GM19025 (cell line): ENCODE results near the gene CLK1.
"Not testable (repeated sequence)": the region's sequence is repeated elsewhere in the genome, so short reads cannot be mapped to it uniquely, and the experiment has no call there.

Experiments used
- ATAC-seq: cut with Tn5 transposase; IDR thresholded peaks from one replicate; pipeline ENCODE4 v1.9.1; 2021; ENCODE audit warnings: mild to moderate bottlenecking, low read depth, moderate library complexity; ENCODE audit not compliant: unreplicated experiment

The CLK1 gene

DNA sequence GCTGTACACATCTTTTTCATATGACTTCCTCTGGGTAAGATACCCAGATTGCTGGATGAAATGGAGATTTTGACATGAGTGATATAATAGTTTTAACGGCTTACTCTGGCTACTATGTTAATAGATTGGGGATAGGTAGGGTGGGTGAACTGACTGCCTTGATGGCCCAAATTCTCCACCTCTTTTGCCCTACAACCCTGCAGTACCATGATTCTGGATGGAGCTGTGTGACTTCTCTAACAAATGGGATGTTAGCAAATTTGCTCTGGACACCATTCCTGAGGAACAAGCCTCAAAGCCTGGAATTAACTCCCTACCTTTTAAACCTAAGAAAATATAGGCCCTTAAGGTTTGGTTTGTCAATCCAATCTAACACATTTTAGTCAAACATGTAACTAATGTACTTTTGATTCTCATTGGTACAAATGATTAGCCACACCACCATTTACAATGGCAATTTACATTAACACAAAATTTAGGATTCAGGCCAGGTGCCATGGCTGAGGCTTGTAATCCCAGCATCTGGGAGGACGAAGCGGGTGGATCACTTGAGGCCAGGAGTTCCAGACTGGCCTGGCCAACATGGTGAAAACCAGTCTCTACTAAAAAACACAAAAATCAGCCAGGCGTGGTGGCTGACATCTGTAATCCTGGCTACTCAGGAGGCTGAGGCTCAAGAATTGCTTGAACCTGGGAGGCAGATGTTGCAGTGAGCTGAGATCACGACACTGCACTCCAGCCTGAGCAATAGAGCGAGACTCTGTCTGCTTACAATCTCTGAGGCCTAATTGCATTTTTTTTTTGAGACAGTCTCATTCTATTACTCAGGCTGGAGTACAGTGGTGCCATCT, 12.8 kb downstream of the CLK1 start:
- no peak for ATAC-seq

DNA sequence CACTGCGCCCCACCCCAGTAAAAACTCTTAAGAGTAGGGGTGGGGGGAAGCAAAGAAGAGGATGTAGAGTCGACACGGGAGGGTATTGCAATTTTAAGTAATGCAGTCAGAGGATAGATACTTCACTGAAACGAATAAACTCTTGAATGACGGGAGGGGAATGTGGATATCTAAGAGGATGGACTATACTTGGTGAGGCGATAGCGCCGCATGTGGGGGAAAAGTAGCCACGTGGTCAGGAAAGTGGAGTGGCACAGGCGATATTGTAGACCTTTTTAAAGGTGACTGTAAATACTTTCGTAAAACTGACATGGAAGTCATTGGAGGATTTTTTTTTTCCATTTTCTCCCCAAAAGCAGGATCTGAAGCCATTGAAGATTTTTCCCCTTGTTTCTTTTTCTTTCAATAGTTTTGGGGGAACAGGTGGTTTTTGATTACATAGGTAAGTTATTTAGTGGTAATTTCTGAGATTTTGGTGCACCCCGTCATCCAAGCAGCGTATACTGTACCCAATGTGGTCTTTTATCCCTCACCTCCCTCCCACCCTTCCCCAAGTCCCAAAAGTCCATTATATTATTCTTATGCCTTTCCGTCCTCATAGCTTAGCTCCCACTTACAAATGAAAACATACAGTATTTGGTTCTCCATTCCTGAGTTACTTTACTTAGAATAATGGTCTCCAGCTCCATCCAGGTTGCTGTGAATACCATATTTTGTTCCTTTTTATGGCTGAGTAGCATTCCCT, 13.8 kb downstream of the CLK1 start:
- no peak for ATAC-seq

DNA sequence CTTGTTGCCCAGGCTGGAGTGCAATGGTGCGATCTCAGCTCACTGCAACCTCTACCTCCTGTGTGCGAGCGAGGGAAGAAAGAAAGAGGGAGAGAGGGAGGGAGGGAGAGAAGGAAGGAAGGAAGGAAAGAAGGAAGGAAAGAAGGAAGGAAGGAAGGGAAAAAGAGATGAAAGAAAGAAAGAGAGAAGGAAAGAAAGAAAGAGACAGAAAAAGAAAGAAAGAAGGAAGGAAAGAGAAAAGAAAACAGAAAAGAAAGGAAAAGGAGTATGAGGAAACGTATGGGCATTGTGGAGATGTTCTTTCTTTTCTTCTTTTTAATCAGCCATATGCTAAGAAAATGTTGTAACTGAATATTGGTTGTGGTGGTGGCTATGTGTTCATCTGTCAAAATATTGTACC, 16.5 kb downstream of the CLK1 start:
- ATAC-seq, result no peak

DNA sequence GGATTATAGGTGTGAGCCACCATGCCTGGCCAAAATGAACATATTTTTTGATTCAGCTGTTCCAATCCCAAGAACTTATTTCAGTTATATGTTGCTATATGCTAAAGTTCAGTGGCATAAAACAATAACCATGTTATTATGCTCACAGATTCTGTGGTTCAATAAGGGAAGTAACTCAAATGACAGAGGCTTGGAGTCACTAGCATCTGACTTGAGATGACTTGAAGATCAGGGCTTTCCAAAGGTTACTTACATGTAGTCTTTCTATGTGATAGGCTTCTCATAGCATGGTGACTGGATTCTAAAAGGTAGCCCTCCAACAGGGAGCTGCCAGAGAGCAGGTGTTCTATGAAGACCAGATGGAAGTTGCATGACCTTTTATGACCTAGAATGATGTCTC, 17.2 kb downstream of the CLK1 start:
- no peak for ATAC-seq

DNA sequence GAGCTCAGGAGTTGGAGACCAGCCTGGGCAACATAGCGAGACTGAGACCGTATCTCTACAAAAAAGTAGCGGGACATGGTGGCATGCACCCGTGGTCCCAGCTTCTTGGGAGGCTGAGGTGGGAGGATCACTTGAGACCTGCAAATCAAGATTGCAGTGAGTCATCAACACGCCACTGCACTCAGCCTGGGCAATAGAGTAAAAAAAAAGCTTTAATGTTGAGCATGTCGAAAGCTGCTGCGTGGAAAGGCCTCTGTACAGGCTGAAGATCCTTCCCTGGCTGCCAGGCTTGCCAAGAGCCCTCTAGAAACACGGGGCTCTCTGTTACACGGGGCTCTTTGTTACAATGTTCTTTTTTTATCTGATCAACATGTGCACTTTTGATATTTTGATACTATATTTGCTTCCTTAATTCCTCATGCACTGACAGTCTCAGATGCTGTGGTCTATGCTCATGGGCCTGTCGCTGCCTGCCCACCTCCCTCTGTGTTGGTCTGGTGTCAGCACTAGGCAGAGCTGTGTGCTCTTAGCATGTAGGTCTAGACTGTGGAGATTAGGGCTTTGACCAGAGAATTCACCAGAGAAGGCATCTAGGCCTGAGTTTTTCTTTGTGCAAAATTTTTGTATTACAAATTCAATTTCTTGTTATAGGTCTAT, 18.7 kb downstream of the CLK1 start:
- no peak for ATAC-seq

DNA sequence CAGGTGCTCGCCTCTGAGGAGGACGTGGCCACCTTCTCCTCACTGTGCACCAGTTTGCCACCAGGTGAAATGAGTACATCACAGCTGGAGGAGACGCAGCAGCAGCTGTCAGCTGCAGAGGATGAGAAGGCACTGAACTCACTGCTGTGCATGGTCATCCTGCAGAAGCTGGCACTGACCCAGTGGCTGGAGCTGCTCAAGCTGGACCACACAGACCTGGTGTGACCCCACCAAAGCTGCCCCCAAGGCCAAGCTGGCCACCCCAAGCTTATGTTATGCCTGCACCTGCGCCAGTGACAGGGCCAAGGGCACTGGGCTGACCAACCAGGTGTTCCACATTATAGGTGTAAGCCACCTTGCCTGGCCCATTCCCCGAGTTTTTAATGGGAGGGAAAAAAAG, 19.3 kb downstream of the CLK1 start:
- no peak for ATAC-seq

DNA sequence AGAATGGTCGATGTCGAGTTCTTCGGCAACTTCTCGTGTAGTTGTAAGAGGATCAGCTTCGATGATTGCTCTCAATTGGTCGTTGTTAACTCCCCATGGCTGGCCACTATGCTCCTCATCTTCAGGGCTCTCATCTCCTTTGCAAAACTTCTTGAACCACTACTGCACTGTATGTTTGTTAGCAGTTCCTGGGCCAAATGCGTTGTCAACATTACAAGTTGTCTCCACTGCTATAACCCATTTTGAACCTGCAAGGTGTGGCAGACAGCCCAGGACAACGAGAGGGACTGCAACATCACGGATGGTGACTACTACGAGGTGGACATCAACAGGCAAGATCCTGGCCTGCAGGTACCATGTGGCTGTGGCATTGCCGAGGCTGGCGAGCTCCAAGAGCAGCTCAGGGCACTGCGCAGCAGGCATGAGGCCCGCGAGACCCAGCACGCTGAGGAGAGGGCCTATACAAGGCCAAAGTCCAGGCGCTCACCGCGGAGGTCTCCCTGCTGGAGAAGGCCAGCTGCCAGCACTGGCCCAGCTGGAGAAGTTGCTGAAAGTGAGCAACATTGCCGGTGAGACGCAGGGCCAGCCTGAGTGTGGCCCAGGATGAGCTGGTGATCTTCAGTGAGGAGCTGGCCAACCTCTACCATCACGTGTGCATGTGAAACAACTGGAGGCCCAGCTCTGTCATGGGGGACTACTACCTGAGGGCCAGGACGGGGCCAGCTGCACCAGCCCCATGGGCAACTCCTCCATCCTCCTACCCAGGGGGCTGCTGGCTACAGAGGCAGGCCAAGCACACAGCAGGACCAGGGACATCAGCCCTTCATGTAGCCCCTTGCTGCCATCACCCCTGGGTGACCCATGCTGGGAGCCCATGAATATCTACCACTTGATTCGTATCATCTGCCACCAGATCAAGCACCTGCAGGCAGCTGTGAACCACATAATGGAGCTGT, 20.2 kb downstream of the CLK1 start:
- ATAC-seq, result no peak

DNA sequence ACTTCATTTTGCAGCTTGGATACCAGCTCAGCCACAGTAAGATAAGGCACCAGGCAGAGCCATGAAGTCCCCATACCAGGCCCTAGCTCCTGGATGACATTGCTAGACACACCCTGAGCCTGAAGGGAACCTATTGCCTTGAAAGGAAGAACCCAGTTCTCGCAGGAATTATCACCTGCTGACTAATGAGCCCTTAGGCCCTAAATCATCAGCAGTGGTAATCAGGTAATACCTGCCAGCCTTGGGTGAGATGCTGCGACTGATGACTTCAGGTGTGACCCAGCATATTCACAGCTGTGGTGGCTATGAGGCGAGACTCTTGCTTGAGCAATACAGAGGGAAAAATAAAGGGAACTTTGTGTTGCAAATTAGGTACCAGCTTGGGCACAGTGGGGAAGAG, 24.9 kb downstream of the CLK1 start:
- no peak for ATAC-seq

DNA sequence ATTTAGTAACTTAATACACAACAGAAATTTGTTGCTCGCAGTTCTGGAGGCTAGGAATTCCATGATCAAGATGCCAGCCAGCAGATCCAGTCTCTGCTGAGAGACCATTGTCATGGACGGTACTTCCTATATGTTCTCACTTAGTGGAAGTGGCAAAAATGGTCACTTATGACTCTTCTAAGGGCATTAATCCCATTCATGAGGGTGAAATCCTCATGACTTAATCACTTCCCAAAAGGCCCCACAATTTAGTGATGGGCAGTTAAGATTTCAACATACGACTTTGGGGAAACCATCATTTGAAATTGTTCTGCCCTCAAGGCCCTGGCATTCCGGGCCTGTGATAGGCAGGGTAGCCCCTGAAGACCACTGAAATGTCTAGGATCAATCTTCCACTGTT, 29.8 kb downstream of the CLK1 start:
- ATAC-seq, result no peak

DNA sequence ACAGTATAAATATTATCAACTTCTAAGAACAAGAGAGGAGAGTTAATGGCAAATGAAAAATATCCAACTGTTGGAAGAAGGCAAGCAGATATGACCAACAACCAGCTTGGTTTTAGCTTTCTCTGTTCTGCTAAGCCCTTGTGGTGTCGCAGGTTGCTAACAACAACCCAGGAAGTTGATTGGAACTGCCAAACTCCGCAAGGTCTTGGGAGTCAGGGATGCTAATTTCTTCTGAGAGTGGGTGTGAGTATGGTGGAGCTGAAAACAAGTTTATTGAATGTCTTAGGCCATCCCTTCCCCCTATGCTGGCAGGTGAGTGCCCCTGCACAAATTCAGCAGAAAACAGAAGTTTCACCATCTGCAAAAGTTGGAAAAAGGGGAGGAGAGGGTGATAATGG, 35.2 kb downstream of the CLK1 start:
- no peak for ATAC-seq

DNA sequence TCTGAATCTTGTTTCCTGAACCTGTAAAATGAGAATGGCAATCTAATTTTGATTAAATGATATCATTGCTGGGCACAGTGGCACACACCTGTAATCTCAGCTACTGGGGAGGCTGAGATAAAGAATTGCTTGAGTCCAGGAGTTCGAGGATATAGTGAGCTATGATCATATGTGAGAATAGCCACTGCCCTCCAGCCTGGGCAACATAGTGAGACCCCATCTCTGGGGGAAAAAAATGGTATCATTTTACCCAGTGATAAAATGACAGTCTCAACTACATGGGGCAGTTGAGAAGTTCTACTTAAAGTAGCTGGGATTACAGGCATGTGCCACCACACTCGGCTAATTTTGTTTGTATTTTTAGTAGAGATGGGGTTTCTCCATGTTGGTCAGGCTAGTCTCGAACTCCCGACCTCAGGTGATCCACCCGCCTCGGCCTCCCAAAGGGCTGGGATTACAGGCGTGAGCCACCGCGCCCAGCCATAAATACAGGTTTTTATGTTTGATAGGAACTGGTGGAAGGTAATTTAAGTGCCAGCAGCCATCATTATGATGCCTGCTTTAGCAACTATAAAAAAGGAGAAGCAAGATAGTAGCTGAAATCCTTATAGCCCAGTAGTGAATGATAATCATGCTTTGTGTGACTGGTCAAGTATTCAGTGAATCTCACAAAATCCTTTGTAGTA, 35.7 kb downstream of the CLK1 start:
- no peak for ATAC-seq

DNA sequence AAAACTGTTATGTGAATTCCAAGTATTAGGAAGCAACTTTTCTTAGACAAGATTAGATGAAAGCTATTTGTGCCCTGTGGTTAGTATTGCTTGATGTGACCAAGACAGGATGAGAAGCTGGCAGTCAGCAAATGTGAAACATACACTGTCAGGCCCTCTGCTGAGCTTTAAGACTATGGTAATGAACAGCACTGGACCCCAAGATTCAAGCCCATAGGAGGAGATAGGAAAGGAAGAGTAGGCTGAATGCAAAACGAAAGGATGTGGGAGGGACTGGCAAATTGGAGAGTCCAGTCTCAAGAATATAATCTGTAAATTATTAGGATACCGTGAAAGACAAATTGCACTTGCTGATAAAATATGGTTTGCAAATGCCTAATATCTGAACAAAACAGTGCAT, 36.4 kb downstream of the CLK1 start:
- ATAC-seq, result no peak

DNA sequence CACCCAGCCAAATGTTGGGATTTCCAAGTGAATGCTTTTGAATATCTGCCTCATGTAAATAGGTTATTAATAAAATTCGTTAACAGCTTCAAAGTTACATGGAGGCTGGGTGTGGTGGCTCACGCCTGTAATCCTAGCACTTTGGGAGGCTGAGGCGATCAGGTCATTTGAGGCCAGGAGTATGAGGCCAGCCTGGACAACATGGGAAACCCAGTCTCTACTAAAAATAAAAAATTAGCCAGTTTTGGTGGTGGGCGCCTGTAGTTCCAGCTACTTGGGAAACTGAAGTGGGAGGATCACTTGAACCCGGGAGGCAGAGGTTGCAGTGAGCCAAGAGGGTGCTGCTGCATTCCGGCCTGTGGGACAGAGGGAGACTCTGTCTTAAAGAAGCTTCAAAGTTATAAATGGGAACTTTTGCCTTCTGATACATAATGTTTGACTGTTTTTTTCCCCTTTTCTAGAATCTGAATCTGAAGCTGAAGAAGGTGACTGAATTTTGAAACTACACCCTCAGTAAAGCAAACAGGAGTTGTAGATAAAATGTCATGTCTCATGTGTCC, 42.7 kb downstream of the CLK1 start:
- no peak for ATAC-seq

DNA sequence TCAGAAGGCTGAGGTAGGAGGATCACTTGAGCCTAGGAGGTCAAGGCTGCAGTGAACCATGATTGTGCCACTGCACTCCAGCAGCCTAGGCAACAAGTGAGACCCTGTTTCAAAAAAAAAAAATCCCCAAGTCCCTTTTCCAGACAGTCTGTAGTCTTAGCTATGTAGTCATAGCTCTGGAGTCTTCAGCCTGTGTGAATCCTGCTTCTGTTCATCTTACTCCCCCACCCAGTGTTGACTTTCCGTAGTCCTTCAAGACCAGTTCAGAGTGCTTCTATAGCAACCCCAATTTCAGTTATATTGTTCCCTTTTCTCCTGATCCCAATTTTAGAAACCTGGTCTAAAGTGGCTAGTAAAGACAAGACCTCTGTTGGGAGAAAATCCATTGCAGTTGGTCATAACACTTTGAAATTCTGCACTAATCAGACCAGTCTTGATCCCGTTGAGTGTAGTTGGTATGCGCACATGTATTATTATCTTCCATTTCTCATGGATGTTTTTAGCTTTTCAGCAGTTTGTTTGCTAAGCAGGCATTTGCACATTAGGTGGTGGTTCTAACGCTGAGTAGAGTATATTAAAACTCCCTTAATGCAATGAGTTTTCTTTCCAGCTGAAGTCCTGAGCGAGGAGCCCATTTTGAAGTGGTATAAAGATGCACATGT, 43.8 kb downstream of the CLK1 start:
- ATAC-seq, result no peak

DNA sequence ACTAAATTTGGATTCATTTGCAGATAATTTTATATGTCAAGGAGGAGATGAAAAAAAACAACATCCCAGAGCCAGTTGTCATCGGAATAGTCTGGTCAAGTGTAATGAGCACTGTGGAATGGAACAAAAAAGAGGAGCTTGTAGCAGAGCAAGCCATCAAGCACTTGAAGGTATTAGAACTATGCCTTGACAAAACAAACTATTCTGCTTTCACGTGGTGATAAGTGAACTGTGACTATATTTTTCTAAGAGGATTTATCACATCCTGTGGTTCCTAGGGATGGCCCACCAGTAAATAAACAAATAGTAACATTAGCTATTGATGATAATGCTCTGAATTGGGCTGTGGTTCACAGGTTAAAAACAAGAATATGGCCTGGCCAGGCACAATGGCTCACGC, 45.7 kb downstream of the CLK1 start:
- ATAC-seq, result not testable (repeated sequence)

DNA sequence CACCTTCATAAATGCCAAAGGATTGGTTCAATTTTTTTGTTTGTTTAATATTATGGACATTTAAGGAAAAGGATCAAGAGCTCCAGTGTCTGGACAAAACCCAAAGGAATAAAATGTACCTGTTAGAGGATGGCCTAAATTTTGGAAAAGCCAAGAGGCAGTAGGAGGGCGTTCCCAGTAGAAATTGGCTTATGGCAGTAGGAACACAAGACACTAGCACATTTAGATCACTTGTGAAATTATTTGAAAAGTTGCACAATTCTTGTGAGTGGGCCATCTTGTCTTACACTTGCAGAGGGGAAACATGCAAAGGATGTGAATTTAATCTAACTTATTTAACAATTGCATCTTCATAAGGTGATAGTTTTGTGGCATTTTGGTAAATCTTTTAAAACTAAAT, 49.5 kb downstream of the CLK1 start:
- ATAC-seq, result no peak

DNA sequence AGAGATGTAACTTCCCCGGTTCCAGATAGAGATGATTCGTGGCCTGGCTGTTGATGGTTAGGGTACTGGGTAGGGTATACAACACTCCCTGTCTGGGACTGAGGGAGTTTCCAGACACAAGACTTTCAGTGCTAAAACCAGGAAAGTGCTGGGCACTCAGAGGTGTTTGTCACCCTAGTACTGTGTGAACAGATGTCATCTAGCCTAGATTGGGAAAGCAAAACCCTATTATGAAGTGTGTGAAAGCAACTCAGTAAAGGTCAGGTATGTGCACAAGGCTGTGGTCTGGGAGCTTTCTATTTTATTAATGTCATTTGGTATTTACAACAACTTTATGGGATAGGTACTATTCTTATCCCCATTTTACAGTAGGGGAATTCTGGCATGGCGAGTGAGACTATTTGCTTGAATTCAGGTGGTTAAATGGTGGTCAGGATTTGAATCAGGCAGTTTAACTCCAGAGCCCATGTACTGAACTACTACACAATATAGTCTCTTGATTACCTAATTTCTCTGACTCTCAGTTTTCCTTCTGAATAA, 50.1 kb downstream of the CLK1 start:
- ATAC-seq, result no peak

DNA sequence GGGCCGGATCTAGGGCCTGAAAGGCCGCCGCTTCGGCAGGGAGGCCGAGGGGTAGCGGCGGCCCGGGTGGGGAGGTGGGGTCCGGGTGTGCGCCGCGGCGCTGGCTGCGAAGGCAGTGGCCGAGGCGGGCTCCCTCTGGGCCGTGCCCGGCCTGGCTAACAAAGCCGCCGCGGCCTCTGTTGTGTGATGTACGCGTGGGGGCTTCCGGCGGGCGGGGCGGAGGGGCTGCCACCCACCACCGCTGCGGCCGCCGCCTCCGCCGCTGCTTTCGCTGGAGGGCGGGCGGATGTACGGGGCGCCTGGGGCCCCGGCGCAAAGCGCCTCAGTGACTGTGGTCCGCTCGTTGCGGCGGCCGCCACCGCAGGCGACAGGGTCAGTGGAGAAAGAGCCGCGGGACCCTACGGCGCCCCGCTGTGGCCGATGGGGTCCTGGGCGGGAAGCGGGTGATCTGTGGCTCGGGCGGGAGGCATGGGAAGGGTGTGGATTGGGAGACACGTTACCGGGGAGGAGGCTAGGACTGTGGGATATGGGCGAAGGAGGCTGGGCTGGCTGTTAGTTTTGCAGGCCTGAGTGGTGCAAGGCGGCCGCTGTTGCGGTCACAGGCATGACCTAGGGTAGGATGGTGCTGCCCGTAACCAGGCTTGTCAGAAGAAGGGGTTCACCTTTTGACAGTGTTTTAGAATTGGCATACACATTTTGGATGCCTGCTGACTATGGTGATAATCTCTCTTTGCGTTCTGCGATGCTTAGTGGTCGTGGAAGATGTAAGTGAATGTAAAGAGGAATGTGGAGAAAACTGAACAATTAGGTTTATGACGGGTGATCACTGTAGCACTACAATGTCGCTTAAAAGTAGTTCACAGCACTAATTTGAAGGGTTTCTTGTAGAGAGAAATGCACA, 52.1 kb downstream of the CLK1 start:
- peak; percentile 23 for ATAC-seq
